Fibroblast of skin of left biceps (primary cell): Measurements from ENCODE around the gene LIMS2.

Source experiments
- DNase-seq, 2 experiments: peaks; one replicate each; pipeline ENCODE4 v3.0.0-alpha.2; 2013; ENCODE audit warnings: low read depth in 2 of 2

LIMS2 gene

DNA sequence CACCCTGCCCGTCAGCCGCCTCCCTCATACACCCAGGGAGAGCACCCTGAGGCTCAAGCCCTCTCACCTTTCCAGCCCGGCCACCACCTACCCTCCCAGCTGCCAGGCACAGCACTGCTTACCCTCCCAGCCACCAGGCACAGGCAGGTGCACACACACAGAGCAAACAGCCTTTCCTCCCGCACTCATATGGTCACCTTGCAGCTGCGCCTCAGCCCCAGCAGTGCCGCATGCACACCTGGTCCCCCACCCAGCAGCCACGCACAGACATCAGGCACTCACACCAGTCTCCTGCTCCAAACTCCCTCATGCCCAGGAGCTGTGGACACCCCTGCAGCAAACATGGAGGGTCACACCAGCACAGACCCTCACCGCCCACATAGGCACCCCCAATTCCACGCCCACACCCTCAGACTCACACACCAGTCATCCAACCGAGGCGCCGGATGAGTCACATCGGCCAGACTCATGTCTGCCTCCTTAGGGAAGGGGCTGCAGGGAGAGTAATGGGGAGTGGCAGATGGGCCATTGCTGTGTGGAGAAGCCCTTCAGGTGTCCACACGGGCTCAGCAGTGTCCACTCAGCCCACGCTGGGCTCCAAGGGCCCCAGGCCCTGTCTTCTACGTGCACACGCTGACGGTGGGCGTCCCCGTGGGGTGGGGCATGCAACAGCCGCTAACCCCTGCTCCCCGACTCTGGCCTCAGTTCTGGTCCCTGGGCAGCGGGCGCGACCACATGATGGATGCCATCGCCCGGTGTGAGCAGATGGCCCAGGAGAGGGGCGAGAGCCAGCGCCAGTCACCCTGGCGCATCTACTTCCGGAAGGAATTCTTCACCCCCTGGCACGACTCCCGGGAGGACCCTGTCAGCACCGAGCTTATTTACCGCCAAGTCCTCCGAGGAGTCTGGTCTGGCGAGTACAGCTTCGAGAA lies 51.7 kb downstream of the LIMS2 start:
- no peak for DNase-seq

DNA sequence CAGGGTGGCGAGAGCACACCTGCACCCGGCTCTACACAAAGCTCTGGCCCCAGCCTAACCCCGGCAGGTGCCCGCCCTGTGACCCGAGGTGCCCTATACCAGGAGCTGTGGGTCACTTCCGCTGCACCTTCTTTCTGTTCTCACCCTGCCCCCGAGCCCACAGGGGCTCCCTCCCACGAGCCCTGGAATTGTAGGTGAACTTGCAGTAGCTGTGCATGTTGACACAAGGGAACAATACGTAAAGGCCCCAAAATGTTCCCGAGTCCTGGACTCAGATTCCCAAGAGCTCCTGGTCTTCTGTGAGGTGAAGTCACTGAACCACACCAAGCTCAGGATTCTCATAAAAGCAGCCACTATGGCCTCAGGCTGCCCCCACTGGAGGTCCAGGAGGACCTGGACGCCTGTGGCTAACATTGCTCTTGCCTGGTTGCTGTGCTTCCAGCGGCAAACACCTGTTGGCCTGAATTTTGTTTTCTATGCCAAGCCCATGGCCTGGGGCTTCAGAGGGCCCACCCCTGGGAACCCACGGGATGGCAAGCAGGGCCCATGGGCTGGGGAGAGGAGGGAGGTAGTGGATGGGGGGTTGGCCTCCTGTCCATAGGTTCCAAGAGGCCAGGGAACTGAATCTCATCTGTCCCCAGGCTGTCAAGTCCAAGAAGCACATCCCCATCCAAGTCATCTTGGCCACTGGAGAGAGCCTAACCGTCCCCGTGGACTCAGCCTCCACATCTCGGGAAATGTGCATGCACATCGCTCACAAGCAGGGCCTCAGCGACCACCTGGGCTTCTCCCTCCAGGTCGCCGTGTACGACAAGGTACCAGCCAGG lies 52.6 kb downstream of the LIMS2 start:
- no peak for DNase-seq

DNA sequence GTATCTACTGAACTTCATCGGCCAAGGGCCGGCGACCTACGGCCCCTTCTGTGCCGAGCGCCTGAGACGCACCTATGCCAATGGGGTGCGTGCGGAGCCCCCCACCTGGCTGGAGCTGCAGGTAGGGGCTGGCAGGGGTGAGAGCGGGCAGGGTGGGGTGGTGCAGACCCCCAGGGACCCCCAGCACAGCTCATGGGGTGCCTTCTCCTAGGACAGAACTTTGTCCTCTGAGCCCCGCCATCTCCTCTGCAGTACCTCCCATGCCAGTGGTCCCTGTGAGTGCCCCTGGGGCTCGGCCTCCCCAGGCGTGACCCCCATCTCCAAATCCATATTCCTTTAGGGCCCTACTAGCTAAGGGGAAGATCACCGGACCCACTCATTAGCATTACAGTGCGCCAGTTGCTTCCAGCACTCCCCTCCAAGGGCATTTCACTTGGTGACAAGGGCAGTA lies 53.3 kb downstream of the LIMS2 start:
- DNase-seq, result no peak

DNA sequence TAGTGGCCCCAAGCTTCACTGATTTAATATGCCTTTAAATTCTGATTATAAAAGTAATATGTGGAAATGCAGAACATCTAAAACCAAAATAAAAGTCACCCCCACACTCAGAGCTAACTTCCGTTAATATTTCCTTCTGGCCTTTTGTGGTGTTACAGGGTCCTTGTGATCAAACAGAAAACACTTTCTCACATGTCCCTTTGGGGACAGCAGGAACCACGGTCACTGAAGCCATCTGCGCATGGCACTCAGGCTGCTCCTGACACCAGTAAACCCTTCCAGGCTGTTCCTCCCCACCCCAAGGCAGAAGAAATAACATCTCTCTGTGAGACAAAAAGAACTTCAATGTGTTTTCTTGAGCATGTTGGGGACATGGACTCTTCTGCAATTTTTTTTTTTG lies 54.5 kb downstream of the LIMS2 start:
- no peak for DNase-seq

DNA sequence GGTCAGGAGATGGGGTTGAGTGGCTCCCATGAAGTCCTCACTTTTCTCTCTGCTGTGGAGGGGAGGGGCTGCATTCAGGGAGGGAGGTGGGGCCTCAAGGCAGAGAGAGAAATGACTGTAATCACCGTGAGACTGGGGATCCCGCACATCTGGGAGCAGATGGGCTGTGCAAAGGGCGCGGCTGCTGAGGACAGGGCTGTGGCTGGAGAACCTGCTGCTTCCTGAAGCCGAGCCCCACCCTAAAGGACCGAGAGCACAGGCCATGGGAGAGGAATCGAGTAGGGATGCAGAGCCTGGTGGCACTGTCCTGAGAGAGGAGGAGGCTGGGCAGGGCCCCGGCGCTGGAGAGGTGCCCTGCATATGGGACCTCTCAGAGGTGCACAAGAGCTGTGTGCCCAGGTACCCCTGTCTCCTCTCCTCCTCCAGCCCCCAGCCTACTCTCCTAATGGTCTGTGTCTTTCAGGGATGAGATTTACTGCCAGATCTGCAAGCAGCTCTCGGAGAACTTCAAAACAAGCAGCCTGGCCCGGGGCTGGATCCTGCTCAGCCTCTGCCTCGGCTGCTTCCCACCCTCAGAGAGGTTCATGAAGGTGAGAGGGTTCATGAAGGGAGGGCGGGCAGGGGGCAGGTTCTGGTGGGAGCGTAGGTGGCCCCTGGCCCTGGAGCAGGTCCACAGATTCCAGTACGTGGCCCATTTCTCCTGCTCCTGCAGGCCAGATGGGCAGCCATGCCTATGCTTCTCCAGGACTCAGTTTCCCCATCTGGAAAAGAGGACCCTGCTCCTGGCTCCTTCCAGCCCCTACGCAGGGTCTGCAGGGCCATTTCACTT lies 55.2 kb downstream of the LIMS2 start:
- no peak for DNase-seq

DNA sequence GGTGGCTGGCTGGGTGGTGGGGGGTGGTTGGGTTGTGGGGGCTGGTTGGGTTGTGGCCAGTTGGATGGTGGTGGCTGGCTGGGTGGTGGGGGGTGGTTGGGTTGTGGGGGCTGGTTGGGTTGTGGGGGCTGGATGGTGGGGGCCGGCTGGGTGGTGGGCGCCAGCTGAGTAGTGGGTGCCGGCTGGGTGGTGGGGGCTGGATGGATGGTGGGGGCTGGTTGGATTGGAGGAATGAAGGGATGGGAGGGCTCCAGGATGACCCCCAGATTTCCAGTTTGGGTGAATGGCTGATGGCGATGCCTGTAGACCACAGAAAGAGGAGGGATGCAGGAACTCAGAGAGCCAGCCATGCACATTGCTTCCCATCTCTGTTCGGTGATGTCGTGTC lies 56.1 kb downstream of the LIMS2 start:
- no peak for DNase-seq

DNA sequence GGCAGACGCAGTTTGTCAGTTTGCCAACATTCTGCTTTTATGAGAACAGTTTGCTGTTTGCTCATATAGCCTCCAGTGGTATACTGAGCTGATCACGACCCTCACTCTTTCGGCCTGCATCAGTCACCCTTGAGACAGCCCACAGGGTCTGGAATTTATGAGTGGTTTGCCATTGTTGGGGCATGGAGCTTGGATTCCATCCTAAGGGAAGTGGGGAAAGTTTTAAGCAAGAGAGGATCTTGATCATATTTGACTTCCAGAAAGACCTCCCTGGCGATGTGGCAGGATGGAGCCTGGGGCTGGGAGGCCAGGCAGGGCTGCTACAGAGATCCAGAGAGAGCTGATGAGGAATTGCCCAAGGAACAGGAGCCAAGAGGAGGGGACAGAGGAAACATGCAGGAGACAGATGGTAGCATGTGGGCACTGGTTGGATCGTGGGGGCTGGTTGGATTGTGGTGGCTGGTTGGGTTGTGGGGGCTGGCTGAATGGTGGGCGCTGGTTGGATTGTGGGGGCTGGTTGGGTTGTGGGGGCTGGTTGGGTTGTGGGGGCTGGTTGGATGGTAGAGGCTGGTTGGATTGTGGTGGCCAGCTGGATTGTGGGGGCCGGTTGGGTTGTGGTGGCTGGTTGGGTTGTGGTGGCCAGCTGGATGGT lies 56.7 kb downstream of the LIMS2 start:
- no peak for DNase-seq

DNA sequence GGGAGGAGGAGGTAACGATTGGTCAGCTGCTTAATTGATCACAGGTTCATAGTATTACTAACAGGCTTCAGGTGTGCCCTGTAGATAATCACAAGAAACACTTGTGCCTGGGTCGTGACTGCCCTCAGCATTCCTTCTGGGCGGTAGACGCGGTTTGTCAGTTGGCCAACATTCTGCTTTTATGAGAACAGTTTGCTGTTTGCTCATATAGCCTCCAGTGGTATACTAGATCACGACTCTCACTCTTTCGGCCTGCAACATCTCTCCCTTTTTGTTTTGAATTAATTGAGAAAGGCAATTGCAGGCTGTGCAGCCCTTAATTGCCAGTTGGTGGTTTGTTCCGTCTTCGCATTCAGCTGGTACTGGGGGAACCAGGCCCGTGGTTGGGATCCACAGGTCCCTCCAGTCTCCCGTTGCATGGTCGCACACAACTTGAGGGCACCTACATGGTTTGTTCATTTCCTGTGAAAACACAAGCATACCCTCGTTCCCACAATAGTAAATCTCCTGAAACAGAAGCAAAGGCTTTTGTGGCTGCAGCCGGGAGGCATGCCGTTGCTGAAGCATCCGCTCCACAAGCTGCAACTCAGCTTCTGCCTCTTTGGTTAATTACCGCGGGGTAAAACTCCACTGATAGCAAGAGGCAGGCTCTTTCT lies 59.7 kb downstream of the LIMS2 start:
- DNase-seq, result no peak

DNA sequence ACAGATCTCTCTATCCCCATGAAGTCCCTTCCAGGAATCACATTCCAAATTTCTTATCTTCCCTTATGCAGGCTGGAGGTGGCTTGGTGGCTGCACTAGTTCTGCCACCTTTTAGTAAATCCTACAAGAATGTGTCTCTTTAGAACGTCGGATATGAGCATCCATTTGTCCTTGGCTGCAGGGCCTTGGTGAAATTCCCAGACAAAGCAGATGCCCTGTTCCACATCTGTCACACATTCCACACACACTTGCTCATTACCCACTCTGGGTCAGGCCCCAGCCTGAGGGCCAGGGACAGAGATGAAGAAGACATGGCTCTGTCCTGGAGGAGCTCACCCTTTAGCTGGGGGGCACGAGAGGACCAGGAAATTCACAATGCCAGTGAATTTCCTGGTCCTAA lies 60.6 kb downstream of the LIMS2 start:
- DNase-seq, result no peak

DNA sequence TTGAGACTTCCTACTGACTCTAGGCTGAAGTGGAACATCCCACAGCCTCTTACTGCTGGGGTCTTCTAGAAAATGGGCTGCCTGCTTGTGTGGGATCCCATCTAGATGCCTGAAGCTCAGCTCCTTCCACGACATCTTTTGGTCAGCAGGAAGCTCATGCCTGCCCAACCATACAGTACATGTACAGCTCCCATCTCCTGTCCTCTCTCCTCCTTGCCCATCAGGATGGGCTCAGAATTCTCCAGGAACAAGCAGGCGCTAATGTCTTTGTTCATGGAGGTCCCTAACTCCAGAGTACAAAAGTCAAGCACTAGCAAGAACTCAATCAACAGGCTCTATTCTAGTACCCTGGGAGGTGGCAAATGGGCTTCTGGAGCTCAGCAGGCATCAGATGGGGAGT lies 61.1 kb downstream of the LIMS2 start:
- no peak for DNase-seq

DNA sequence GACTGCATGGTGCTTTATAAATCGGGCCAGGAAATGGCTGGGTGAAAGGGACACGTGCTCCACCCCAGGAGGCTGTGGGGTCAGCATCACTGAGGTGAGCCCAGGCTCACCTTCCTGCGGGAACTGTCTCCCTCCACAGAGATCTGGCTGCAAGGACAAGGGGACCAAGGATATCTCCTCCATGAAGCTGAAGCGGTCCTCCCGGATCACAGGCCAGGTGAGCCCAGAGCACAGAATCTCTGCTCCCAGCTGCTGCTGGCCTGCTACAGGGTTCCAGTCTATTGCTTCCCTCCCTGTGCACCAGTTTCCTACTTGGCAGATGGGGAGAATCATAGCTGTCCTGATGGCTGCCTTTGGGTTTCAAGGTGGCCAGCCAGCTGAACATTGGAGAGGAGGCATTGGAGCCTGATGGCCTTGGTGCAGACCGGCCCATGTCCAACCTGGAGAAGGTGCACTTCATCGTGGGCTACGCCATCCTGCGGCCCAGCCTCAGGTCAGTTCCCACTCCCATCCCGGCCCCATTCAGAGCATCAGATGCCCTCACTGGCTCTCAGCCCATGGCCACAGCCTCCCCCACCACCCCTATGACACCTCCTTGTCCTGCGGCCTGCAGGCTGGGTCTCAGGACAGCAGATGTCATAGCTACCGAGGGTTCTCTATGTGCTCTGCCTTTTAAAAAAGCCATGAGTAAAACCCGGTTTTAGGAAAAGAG lies 63.1 kb downstream of the LIMS2 start:
- no peak for DNase-seq

DNA sequence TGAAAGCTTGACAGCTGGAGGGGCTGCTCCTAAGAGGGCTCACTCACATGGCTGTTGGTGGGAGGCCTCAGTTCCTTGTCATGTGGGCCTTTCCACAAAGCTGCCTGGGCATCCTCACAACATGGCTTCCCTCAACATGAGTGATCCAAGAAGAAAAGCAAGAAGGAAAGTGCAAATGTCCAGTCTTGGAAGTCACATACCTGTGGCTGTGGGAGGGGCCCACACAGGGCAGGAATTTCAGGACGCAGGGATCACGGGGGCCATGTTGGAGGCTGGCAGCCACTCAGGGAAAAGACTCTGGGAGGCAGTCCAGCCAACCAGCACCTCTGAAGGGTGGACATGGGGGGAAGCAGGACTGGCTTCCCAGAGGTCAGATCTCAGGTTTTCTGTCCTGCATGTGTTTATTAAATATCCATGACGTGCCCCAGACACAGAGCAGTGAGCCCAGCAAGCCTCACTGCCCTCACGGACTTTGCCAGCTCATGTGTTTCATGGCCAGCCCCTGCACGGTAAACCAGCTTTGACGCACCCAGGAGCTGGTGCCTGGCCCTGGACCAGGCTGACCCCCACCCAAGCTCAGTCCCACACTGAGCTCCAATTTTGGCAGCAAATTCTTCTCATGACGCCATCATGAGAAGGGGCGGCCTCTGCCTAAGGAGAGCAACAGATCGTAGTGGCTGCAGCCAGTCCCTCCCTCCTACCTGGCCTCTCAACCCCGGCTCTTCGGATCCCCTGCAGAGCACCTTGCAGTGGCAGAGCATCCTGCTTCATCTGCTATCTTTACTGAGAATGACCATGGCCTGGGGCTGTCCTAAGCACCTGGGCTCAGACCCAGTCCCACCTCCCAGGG lies 64.0 kb downstream of the LIMS2 start:
- DNase-seq, result no peak

DNA sequence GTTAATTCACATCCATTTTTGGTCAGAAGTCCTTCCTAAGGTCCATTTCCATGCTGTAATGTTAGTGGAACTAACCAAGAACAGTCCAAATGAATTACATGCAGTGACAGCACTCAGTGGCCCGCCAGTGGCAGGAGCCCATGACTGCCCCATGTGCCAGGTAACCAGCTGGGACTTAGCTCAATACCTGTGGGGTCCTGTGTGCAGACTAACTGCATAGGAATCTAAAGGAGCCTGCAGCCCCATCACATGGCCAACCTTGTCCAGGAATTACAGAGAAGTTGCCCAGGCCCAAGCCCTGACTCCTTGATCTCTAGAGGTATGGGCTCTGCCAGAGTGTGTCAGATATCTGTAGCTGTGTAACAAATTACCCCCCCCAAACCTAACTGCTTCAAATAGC lies 64.8 kb downstream of the LIMS2 start:
- DNase-seq, result no peak

DNA sequence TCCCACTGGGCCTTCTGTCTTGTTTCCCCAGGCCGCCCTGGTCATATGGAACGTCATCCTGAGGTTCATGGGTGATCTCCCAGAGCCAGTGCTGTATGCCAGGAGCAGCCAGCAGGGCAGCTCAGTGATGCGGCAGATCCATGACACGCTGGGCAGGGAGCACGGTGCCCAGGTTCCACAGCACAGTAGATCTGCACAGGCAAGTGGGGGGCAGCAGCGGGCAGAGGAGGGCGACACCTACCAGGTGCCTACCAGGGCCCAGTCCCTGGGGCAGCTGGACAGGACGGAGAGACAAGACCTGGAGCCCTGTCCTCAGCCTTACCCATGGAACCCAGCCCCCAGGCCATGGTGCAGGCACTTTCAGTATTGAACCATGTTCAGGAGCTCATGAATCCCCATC lies 65.5 kb downstream of the LIMS2 start:
- no peak for DNase-seq

DNA sequence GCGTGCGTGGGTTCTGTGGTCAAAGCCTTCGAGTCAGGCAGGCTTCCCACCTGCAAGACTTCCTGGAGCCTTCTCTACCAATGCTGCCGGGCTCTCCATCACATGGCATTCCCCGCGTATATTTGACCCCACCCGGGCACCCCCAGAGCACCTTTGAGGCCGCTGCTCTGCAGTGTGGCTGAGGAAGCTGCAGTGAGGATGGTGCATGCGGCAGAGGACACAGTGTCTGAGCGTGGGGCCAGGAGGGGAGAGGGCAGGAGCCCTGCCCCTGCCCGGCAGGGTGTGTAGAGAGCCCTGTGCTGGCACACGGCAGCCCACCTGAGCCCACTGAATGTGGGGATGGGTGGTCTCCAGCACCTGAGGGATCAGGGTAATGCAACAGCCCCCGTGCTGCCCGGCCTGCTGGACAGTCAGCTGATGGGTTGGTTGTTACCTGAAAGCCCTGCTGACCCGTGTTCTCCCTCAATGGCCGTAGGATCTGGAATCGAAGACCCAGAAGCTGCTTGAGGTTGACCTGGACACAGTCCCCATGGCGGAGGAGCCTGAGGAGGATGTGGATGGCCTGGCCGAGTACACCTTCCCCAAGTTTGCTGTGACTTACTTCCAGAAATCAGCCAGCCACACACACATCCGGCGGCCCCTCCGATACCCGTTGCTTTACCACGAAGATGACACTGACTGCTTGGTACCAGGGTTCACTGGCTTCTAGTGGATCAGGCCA lies 66.1 kb downstream of the LIMS2 start:
- no peak for DNase-seq

DNA sequence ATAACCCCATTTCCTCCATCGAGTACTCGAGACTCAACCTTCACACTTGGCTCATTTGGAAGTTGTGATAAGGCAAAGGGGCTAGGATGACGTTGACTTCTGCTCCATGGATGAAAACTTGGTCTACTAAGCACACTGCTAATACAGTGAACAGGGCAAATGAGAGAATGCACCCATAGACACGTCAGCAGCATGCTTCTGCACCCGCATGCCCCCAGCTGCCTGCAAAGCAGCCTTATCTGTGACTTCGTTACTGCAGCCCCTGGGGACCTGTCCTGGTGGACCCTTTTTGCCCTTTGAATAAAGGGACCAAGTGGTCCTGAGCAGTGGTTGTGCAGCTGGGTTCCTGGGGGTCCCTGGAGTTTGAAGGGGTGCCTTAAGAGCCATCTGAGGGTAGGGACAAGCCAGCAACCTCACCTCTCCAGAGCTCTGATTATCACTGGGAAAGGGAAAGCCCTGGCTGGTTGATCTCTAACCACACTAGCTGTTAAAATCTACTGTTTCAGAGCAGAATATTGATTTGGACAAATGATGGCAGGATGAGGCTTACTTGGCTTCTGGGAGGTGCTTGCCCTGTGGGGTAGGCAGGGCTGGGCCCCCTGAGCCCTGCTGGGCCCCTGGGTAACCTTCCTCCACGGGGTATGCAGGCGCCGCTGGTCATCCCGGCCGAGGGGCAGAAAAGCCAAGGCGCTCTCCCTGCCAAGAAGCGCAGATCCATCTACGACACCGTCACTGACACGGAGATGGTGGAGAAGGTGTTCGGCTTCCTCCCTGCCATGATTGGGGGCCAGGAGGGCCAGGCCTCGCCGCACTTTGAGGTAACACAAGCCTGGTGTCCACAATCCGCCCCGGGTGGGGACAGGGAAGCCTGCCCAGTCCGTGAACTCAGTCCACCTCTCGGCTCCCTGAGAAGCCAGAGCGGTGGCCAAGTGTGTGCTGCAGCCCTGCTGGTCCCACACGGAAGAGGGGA lies 67.0 kb downstream of the LIMS2 start:
- no peak for DNase-seq

DNA sequence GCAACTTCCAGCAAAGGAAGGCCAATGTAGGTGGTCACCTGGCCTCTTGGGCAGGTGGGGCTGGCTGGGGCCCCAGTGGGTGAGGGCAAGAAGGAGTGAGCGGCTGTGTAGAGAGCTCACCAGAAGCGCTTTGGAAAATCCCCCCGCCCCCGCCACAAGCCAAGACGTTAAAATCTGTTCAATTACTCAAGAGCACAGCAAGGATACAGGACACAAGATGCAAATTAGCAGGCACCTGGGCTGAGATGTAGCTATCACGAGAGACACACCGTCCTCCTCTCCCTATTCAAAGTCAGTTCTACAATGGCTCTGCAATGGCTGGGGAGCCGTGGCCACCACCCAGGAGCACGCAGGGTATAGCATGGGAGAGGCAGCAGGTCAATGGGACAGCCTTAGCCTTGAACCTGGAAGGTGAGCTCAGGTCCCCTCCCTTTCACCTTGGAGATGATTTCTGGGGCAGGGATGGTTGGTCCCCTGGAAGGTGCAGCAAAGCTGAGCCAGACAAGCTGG lies 67.9 kb downstream of the LIMS2 start:
- no peak for DNase-seq
